GM19099 (cell line): Measurements from ENCODE around the gene ACOXL.

Experiments used
- POLR2A ChIP-seq: IDR thresholded peaks from 3 replicates; pipeline ENCODE4 v1.6.1; 2011; ENCODE audit warnings: low read depth; ENCODE audit not compliant: insufficient read length; ENCODE audit errors: extremely low read depth

Gene ACOXL

DNA sequence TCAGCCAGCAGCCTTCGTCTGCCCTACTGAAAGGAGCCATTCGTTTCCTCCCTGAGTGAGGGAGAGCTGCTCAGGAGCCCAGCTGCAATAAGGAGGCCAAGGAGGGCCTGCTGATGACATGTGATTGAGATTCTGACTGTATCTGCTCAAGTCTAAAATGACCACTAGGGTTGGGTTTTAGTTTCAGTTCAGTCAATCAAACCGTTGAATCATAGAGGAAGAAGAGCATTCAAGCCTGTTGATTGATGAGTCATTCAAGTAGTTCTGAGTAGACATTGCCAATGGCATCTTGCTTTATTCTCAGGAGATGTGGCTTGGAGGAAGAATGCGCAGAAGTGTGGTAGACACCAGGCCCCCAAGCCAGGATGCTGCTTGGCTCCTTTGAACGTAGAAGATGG, 368.4 kb downstream of the ACOXL start:
- TF ChIP-seq POLR2A = no peak

DNA sequence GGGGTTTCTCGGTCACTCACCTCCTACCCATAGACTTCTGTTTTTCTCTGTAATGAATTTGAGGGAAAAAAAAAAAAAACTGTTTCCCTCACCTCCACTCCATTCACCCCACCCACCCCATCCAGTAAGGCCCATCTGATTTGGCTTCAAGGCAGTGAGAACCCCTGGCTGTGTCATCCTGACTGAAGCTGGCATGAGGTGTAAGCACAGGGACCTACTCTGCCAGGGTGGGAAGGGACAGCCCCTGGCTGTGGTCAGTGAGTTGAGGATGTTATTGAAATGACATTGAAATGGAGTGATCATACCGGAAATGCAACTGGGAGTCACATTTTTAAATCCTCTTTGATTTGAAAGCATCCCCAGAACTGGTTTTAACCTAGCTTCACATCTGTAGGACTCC, 369.2 kb downstream of the ACOXL start:
- no peak for TF ChIP-seq POLR2A

DNA sequence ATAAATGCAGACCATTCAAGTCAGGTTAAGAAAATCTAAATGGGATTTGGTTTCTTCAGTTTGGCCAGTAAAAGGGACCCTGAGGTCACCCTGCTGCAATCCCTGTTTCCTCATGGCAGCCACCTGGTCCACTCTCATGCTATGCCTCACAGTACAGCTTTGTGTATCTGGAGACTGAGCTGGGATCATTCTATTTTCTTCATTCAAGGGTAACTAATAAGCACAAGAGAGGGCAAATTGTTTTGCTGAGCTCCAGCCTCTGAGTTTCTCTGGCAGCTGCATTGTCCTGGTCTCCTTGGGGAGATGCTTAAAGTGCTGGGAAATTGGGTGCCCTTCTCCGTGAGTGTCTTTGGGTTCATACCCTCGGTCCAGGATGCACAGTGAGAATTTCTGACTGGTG, 369.8 kb downstream of the ACOXL start:
- TF ChIP-seq POLR2A = no peak

GRCh38 chr2:111105926-111106325, 373.6 kb downstream of the ACOXL start:
- TF ChIP-seq POLR2A = no peak

DNA sequence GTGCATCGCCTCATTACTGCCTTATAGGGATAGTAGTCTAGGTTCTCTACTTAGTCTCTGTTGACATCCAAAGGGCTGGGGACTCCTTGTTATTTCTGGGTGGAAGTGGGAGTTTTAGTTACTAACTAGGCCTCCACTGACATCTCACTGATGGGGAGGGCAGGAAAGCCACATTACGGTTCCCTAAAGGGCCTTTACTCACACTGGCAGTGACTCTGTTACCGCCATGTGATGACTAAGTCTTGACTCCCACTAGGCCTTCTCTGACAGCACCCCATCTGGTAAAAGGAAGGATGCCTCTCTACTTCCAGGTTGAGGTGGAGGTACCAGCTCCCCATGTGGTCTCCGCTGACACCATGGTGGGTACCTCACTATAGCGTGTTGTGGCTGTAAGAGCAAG, 374.3 kb downstream of the ACOXL start:
- no peak for TF ChIP-seq POLR2A

DNA sequence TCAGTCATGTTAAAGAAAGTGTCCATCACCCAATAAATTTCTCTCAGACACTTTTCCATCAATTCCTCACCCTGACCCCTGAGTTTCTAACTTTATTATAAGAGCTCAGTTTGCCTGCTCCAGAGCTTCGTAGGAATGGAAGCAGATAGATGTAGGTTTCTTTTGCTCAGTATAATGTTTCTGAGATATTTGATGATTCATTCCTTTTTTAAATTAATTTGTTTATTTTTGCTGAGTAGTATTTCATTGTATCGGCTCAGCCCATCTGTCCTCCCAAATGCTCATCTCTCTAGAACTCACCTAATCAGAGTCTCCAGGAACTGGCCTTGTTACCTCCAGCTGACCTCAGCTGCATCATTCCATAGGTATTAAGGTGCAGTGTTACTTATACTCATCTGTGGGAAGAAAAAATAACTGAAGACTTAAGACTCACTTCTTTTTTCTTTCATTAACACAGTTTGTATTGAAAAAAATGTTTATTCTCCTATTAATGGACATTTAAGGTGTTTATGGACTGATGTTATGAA, 376.4 kb downstream of the ACOXL start:
- no peak for TF ChIP-seq POLR2A

- TF ChIP-seq POLR2A = no peak
These were observed 378.9 kb downstream of the ACOXL start for GRCh38 chr2:111111101-111111755.

- TF ChIP-seq POLR2A = no peak
These were observed 381.5 kb downstream of the ACOXL start for GRCh38 chr2:111113838-111114237.

GRCh38 chr2:111116011-111116746, 383.8 kb downstream of the ACOXL start:
- no peak for TF ChIP-seq POLR2A

DNA sequence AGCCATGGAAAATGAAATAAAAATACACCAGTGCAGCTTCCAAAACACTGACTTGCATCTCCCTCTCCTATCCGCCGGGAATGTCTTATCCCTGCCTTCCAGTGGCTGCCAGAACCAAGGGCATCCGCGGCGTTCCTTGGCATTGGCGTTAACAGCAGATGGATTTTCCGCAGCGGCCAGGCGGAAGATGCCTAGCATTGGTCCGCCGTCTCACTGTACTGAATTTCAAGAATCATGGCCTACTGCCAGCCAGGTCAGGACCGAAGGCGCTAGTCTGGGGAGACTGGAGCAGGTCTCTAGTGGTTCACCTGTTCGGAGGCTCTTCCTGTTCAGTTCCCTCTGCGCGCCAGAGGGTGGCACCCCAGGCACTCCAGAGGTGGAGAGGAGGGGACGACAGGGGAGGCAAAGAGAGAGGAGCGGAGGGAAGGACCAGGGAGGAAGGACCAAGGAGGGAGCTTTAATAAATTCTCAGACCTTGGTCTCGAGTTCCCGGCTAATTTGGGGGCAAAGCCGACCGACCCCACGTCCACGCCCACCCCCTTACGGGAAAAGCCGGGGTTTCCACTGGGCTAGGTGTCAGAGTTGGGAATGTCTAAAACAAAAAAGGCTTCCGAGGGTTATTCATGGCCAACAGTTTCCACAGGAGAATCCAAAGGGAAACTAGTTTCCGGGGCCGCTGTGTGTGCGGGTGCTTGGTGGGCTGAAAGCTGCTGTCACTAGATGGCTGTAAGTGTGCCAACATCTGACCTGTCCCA, 384.6 kb downstream of the ACOXL start:
- no peak for TF ChIP-seq POLR2A

- no peak for TF ChIP-seq POLR2A
These were observed 385.5 kb downstream of the ACOXL start for GRCh38 chr2:111117598-111118480.

GRCh38 chr2:111118481-111118980, 386.2 kb downstream of the ACOXL start:
- TF ChIP-seq POLR2A = no peak

DNA sequence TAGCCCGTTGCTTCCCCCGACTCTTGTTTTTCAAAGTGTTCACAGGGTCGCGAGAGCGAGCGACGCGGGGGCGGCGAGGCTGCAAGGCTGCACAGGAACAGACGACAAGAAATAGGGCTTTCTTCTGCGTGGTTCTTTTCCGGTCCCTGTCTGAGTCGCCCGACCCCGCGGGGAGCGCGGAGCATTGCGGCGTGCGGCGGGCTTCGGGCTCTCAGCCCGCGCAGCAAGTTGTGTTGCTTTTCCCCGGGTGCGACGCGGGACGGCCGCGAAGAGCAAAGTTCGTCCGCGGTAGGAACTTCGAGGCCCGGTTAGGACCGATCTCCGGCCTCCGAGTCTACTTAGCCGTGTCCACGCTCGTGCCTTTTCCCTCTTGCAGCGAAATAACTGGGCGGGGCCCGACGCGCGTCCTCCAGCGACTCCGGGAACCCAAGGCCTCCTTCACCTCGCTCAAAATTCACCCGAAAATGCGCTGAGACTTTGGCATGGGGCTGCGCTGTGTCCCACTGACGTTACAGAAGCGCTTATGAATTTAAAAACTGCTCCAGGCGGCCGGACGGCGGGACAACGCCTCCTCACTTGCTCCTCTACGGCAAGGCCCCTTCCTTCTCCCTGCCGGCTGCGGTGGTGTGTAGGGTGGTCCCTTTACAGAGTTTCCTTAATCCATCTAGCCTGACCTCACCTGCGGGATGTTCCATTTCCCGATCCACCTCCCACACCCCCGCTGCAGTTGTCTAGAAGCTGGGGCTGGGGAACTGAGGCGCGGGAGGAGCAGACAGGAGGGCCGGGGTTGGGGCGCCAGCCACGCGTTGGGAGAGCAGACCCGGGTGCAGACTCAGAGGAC, 386.8 kb downstream of the ACOXL start:
- no peak for TF ChIP-seq POLR2A
